22Rv1 (cell line): ENCODE data around the gene RERE.
A peak's percentile ranks its signal among the peaks of the same experiment; 100 is the strongest.

Experiments used
- H3K27ac ChIP-seq: fragments of 450-650 bp; 2 replicates; pipeline ENCODE4 v1.5.1; 2017
- ZFX ChIP-seq: fragments of 450-650 bp; IDR thresholded peaks from 2 replicates; pipeline ENCODE4 v1.6.1; 2017; ENCODE audit warnings: antibody characterized with exemption, borderline replicate concordance
- TF ChIP-seq, protein P1 (sequence below): fragments of 450-650 bp; IDR thresholded peaks from 2 replicates; pipeline ENCODE4 v1.5.1; 2017; ENCODE audit warnings: mild to moderate bottlenecking

Gene RERE

GRCh38 chr1:8554956-8555534, 262.4 kb downstream of the RERE start:
- TF ChIP-seq, protein P1, sequence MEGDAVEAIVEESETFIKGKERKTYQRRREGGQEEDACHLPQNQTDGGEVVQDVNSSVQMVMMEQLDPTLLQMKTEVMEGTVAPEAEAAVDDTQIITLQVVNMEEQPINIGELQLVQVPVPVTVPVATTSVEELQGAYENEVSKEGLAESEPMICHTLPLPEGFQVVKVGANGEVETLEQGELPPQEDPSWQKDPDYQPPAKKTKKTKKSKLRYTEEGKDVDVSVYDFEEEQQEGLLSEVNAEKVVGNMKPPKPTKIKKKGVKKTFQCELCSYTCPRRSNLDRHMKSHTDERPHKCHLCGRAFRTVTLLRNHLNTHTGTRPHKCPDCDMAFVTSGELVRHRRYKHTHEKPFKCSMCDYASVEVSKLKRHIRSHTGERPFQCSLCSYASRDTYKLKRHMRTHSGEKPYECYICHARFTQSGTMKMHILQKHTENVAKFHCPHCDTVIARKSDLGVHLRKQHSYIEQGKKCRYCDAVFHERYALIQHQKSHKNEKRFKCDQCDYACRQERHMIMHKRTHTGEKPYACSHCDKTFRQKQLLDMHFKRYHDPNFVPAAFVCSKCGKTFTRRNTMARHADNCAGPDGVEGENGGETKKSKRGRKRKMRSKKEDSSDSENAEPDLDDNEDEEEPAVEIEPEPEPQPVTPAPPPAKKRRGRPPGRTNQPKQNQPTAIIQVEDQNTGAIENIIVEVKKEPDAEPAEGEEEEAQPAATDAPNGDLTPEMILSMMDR = no peak
- no peak for TF ChIP-seq ZFX
- no peak overlapping the region for H3K27ac ChIP-seq

GRCh38 chr1:8552820-8553397, 264.5 kb downstream of the RERE start:
- TF ChIP-seq, protein P1 = no peak
- no peak for TF ChIP-seq ZFX
- H3K27ac ChIP-seq = no peak overlapping the region

DNA sequence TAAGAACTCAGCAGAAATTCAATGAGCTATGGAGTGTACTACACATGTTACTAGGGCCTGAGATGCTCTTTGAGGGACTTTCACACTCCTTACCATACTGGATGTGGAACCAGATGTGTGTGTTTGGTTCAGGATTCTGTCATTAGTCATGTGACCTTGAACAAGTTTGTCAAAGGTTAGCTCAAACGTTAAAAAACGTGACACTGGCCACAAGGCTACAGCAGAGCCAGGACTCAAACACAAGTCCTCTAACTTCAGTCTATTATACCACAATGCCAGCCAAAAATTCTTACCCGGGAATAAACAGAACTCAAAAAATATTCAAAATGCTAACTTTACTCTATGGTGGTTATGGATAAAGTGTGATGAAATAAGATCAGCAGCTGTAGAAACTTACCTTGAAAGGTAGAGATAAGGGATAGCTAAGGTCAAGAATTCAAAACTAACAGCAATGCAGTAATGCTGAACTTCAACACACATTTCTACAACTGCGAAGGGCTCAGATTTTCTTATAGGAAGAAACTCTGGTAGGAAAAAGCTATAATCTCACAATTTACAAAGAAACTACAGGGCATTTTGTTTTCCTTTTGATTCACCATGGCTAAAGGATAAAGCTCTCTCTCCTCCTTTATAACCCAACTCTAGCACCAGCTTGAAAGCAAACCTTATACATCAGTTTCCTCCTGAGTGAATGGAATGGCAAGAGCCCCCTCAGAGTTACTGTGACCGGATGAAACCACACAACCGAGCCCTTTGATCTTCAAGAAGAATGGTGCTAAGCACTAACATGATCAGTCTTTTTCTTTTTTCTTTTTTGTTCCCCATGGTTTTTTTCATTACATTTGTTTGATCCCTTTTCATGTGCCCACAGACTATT, 265.6 kb downstream of the RERE start:
- no peak overlapping the region for H3K27ac ChIP-seq
- TF ChIP-seq ZFX = no peak
- TF ChIP-seq, protein P1 = no peak

GRCh38 chr1:8551057-8551456, 266.4 kb downstream of the RERE start:
- no peak overlapping the region for H3K27ac ChIP-seq
- TF ChIP-seq ZFX = no peak
- TF ChIP-seq, protein P1 = no peak

DNA sequence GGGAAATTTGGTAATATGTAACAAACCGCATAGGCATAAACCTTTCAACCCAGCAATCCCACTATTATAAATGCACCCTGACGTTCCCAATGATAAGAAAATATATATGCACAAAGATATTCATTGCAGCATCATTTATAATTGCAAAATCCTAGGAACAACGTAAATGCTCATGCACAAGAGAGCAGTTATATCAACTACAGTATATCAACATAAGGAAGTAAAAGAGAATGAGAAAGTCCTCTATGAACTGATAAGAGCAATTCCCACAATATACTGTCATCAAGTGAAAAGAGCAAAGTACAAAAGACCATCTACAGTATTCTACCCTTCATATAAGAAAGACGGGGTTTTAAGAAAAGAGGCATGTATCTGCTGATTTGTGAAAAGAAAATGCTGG, 269.6 kb downstream of the RERE start:
- no peak for TF ChIP-seq ZFX
- TF ChIP-seq, protein P1 = no peak
- H3K27ac ChIP-seq = peak overlapping the region; percentile 47

- TF ChIP-seq, protein P1 = no peak
- TF ChIP-seq ZFX = no peak
- H3K27ac ChIP-seq = no peak overlapping the region
These were observed 272.4 kb downstream of the RERE start for GRCh38 chr1:8545078-8545477.

DNA sequence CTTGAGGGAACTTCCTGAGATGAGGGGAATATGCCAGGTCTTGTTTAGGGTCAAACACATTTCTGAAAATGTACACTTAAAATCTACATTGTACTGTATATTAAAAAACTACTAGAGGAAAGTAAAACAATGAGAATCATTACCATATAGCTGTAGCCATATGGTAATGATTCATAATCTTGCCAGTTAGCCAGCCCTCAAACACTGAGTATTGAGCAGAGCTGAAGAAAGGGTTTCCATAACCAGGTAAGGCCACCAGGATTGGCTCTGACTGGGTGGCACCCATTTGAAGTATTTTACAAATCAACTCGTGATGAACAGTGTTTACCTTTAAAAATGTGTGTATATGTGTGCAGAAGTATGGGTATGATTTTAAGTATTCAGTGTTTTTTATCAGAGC, 272.8 kb downstream of the RERE start:
- no peak overlapping the region for H3K27ac ChIP-seq

More for the DNA sequence above, 272.8 kb downstream of the RERE start:
- TF ChIP-seq, protein P1 = no peak
- no peak for TF ChIP-seq ZFX
